Progenitor cell of endocrine pancreas (in vitro differentiated cells): ENCODE measurements around the gene USP31. TPM values are rescaled to one million over a fixed set of nuclear protein-coding genes. Genes with fewer than 3 reads are reported as not detected.

Experiments used
- DNase-seq: peaks from one replicate; pipeline ENCODE4 v3.0.0; 2021; ENCODE audit warnings: low spot score; ENCODE audit not compliant: unreplicated experiment
- H3K27ac Mint-ChIP-seq: 2 replicates; pipeline ENCODE4 v1.8.0; 2021; ENCODE audit warnings: mild to moderate bottlenecking, moderate library complexity, mixed read lengths
- H3K27me3 Mint-ChIP-seq: 2 replicates; pipeline ENCODE4 v1.8.0; 2021; ENCODE audit warnings: mixed read lengths
- H3K36me3 Mint-ChIP-seq: 2 replicates; pipeline ENCODE4 v1.8.0; 2022; ENCODE audit warnings: mixed read lengths; ENCODE audit not compliant: insufficient read depth
- H3K4me1 Mint-ChIP-seq: 2 replicates; pipeline ENCODE4 v1.8.0; 2021; ENCODE audit warnings: low read depth, mixed read lengths
- H3K4me3 Mint-ChIP-seq: 2 replicates; pipeline ENCODE4 v1.8.0; 2021; ENCODE audit warnings: low read depth, mild to moderate bottlenecking, moderate library complexity, mixed read lengths
- H3K9me3 Mint-ChIP-seq: 2 replicates; pipeline ENCODE4 v1.8.0; 2021; ENCODE audit warnings: low read depth, mixed read lengths
- CTCF ChIP-seq: fragments of 200-600 bp; sonication (generic); IDR thresholded peaks from one replicate; pipeline ENCODE4 v1.5.0; 2021; ENCODE audit warnings: antibody characterized with exemption, mild to moderate bottlenecking; ENCODE audit not compliant: unreplicated experiment
- total RNA-seq: library from RNA; stranded (reverse); gene quantifications from 2 replicates; pipeline ENCODE4 v1.2.1, GENCODE V29; 2021

USP31 gene
- total RNA-seq, 1 donor from 2014 or later: 10.5 TPM

DNA sequence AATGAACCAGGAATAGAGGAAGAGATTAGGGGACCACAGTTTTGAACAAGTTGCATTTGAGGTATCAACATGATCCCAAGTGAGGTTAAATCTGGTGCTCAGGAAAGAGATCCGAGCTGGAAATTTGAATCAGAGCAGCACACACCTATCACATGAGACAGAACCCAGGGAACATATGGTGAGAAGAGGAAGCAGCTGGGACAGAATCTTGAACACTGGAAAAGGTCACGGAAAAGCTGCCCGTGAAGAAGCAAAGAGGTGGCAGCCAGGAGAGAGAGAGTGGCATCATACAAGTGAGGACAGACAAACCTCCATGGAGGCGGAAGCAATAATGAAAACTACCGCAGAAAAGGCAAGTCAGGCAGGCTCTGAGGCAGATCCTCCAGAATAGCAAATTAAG is 36.1 kb downstream of the USP31 start:
- H3K36me3 Mint-ChIP-seq: peaks cover 3% of the 10 kb centered on the region
- no peak overlapping the region for H3K27ac Mint-ChIP-seq
- no peak for TF ChIP-seq CTCF
- no peaks in the 10 kb centered on the region for H3K27me3 Mint-ChIP-seq
- no peak for DNase-seq
- no peak overlapping the region for H3K4me3 Mint-ChIP-seq
- H3K4me1 Mint-ChIP-seq: no peaks in the 10 kb centered on the region
- peaks cover 4% of the 10 kb centered on the region for H3K9me3 Mint-ChIP-seq

GRCh38 chr16:23110257-23110899 is 38.9 kb downstream of the USP31 start:
- Mint-ChIP-seq H3K27ac (no peak overlapping the region), H3K9me3 (peaks cover 4% of the 10 kb centered on the region), H3K27me3 (no peaks in the 10 kb centered on the region), H3K4me1 (no peaks in the 10 kb centered on the region), H3K4me3 (no peak overlapping the region), H3K36me3 (peaks cover 4% of the 10 kb centered on the region)
- no peak for DNase-seq
- TF ChIP-seq CTCF: no peak

GRCh38 chr16:23107936-23108335 is 41.3 kb downstream of the USP31 start:
- peaks cover 4% of the 10 kb centered on the region for H3K9me3 Mint-ChIP-seq
- no peak overlapping the region for H3K27ac Mint-ChIP-seq
- DNase-seq: no peak
- peaks cover 8% of the 10 kb centered on the region for H3K36me3 Mint-ChIP-seq
- peaks cover 5% of the 10 kb centered on the region for H3K4me1 Mint-ChIP-seq
- no peak overlapping the region for H3K4me3 Mint-ChIP-seq
- no peaks in the 10 kb centered on the region for H3K27me3 Mint-ChIP-seq
- TF ChIP-seq CTCF: no peak

GRCh38 chr16:23107117-23107516 is 42.1 kb downstream of the USP31 start:
- no peak overlapping the region for H3K4me3 Mint-ChIP-seq
- H3K27me3 Mint-ChIP-seq: no peaks in the 10 kb centered on the region
- no peak for TF ChIP-seq CTCF
- peaks cover 4% of the 10 kb centered on the region for H3K9me3 Mint-ChIP-seq
- peaks cover 5% of the 10 kb centered on the region for H3K4me1 Mint-ChIP-seq
- DNase-seq: no peak
- no peak overlapping the region for H3K27ac Mint-ChIP-seq
- peaks cover 8% of the 10 kb centered on the region for H3K36me3 Mint-ChIP-seq

DNA sequence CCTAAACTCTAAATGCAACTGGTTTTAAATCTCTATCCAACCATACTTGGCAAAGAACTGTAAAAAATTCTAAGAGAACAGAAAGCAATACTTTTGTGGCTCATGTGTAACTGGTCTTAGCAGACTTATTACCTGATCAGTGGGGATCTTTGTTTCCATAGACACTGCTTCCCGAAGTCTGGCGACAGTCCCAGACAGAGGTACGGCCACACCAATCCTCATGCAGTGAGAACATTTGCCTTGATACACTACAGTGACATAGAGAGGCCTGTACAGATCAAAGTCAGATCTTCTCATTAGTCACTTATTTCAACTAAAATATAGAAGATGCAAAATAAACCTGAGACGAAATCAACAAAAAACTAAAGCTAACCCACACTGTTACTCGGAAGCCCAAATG is 43.9 kb downstream of the USP31 start:
- Mint-ChIP-seq H3K27ac (no peak overlapping the region), H3K4me1 (peaks cover 5% of the 10 kb centered on the region), H3K9me3 (peaks cover 4% of the 10 kb centered on the region), H3K27me3 (no peaks in the 10 kb centered on the region), H3K4me3 (no peak overlapping the region), H3K36me3 (peaks cover 14% of the 10 kb centered on the region)
- DNase-seq: no peak
- TF ChIP-seq CTCF: no peak
